Kidney (tissue), 14 donors: ENCODE data around the gene EIF1AY. TPM values are rescaled to one million over a fixed set of nuclear protein-coding genes. Genes with fewer than 3 reads are reported as not detected.

Source experiments
- DNase-seq, 5 donors: peaks; one replicate each; pipeline ENCODE4 v3.0.0-alpha.2; 2013 to 2020
- FAIRE-seq: peaks from 2 replicates; lab custom pipeline; 2012; peaks lifted over from hg19 to GRCh38; lab: Jason Lieb, UNC
- H3K27ac ChIP-seq, 2 donors: one replicate each; pipeline ENCODE4 v1.7.0; 2013; ENCODE audit warnings: low read depth in 2 of 2, low read length in 2 of 2, inconsistent platforms in 1 of 2
- H3K27me3 ChIP-seq: one replicate; pipeline ENCODE4 v1.7.1; 2013; ENCODE audit warnings: low read length, inconsistent platforms; ENCODE audit not compliant: control insufficient read depth, insufficient read depth
- H3K36me3 ChIP-seq, 3 donors: one replicate each; pipeline versions ENCODE4 v1.7.0 to v1.7.1; 2013; ENCODE audit warnings: low read length in 3 of 3, control low read depth in 1 of 3, inconsistent platforms in 1 of 3; ENCODE audit not compliant: insufficient read depth in 3 of 3, control insufficient read depth in 2 of 3
- H3K4me1 ChIP-seq, 3 donors: one replicate each; pipeline versions ENCODE4 v1.7.0 to v1.7.1; 2013; ENCODE audit warnings: low read length in 3 of 3, inconsistent platforms in 1 of 3, low read depth in 1 of 3; ENCODE audit not compliant: control insufficient read depth in 2 of 3, insufficient read depth in 2 of 3
- H3K4me3 ChIP-seq, 3 donors: one replicate each; pipeline versions ENCODE4 v1.7.0 to v1.8.1; 2013; ENCODE audit warnings: low read length in 3 of 3, control low read depth in 1 of 3, inconsistent platforms in 1 of 3
- H3K9ac ChIP-seq, 3 donors: one replicate each; pipeline versions ENCODE4 v1.7.0 to v1.7.1; 2013; ENCODE audit warnings: low read length in 3 of 3, control low read depth in 1 of 3, inconsistent platforms in 1 of 3
- H3K9me3 ChIP-seq, 3 donors: one replicate each; pipeline versions ENCODE4 v1.7.0 to v1.7.1; 2013; ENCODE audit warnings: low read length in 3 of 3, control low read depth in 1 of 3, inconsistent platforms in 1 of 3; ENCODE audit not compliant: control insufficient read depth in 2 of 3, insufficient read depth in 1 of 3
- intact Hi-C: fragments of 100-400 bp; cut with DNase I; formaldehyde crosslinking; loops from one replicate; pipeline ENCODE4 v1.11.1; 2022
- polyA plus RNA-seq: library from polyadenylated mRNA; stranded (reverse); fragments of 350-450 nt; fragmentation: Illumina TruSeq; extraction: RNeasy Lipid Tissue Mini Kit (QIAGEN cat#74804); gene quantifications from one replicate; pipeline ENCODE4 v1.2.3, GENCODE V29; 2014; ENCODE audit warnings: low read depth, low replicate concordance; ENCODE audit not compliant: insufficient read depth
- total RNA-seq: library from RNA; stranded (reverse); fragmentation: NEBNext Ultra II Directional; extraction: Animal tissue kit (Norgen Biotek cat#: 25700); gene quantifications from one replicate; pipeline ENCODE4 v1.2.1, GENCODE V29; 2021
- TF ChIP-seq, protein P1 (sequence below): IDR thresholded peaks from 3 replicates; pipeline ENCODE4 v1.5.1; 2012; ENCODE audit warnings: mild to moderate bottlenecking, moderate library complexity, borderline replicate concordance; ENCODE audit not compliant: insufficient read depth; ENCODE audit errors: extremely low read depth
- donor health status: control.
- donor health status: control.
- donor health status: control.
- donor health status: control.
- donor health status: control.
- donor health status: DM: yes; HTN: yes; CAD: no.
- donor health status: Normal renal cell carcinoma (clear cell type).

The EIF1AY gene
- total and polyA plus RNA-seq, 2 donors from 2014 or later: 71.3 TPM; not detected in 1

DNA sequence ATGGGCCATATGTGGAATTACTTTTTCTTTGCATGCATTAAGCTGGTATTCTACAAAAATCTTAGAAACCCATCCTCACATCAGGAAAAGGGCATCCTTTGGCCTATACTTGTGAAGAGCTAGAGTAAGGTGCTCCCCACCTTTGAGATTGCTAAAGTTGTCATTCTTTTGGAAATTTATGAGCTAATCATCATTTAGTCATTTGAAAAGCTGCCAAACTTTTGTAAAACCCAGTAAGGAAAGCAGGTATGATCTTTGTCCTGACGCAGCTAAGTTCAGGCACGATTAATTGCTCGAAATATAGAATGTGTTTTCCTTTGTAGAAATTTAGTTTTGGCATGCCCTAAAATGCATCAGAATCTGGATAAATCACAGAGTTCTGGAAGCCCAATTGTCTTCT is 2.6 kb downstream of the EIF1AY start:
- H3K9me3 ChIP-seq: no peaks in the 10 kb centered on the region
- no peaks in the 10 kb centered on the region for H3K4me1 ChIP-seq
- no peak overlapping the region for H3K27ac ChIP-seq
- TF ChIP-seq, protein P1, sequence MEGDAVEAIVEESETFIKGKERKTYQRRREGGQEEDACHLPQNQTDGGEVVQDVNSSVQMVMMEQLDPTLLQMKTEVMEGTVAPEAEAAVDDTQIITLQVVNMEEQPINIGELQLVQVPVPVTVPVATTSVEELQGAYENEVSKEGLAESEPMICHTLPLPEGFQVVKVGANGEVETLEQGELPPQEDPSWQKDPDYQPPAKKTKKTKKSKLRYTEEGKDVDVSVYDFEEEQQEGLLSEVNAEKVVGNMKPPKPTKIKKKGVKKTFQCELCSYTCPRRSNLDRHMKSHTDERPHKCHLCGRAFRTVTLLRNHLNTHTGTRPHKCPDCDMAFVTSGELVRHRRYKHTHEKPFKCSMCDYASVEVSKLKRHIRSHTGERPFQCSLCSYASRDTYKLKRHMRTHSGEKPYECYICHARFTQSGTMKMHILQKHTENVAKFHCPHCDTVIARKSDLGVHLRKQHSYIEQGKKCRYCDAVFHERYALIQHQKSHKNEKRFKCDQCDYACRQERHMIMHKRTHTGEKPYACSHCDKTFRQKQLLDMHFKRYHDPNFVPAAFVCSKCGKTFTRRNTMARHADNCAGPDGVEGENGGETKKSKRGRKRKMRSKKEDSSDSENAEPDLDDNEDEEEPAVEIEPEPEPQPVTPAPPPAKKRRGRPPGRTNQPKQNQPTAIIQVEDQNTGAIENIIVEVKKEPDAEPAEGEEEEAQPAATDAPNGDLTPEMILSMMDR: no peak
- no peak overlapping the region for H3K9ac ChIP-seq
- no peaks in the 10 kb centered on the region for H3K36me3 ChIP-seq
- intact Hi-C loops: no loop called here
- H3K4me3 ChIP-seq: no peak overlapping the region
- DNase-seq: no peak
- FAIRE-seq: no peak
- no peaks in the 10 kb centered on the region for H3K27me3 ChIP-seq

DNA sequence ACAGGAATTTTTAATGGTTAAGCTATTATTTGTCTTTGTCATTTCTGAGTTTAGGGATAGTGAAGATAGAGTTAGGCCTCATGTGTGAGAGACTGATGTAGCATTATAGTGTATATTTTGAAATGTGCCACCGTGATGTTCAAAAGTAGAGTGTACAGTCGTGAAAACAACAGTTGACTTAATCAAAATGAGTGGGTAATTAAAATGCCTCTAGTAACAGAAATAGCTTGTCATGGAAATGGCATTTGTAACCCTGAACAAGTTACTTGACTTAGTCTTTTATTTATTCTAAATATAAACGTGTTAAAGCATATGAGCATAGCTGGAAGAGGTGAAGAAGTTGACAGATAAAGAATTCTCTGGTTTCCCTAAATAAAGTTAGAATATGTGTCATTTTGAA is 6.1 kb downstream of the EIF1AY start:
- Histone ChIP-seq H3K4me3 (no peak overlapping the region), H3K9ac (no peak overlapping the region), H3K4me1 (no peaks in the 10 kb centered on the region), H3K36me3 (no peaks in the 10 kb centered on the region), H3K27me3 (no peaks in the 10 kb centered on the region), H3K9me3 (no peaks in the 10 kb centered on the region), H3K27ac (no peak overlapping the region)
- TF ChIP-seq, protein P1: no peak
- intact Hi-C loops: no loop called here
- DNase-seq: no peak
- no peak for FAIRE-seq

DNA sequence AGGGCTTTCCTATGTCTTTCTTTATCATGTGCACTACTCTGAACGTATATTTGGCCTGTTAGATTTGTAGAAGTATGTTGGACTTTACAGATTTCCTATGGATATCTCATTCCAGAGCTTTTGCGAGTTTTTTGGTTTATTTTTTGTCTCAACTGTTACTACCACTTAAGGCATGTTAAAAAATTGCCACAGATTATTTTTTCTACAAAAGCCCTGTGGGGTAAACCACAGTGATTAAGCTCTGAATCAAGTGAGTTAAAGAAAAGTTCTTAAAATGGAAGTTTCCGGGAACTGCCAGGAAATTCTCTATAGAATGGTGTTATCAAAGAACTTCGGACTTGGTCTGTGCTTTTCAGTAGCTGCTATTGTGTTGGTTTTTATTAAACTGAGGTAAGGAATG is 10.6 kb downstream of the EIF1AY start:
- Histone ChIP-seq H3K27me3 (no peaks in the 10 kb centered on the region), H3K4me3 (no peak overlapping the region), H3K27ac (no peak overlapping the region), H3K9me3 (no peaks in the 10 kb centered on the region), H3K36me3 (peaks cover 0 to 6% (median 0%) of the 10 kb centered on the region in 3 donors), H3K9ac (no peak overlapping the region), H3K4me1 (no peaks in the 10 kb centered on the region)
- no peak for FAIRE-seq
- TF ChIP-seq, protein P1: no peak
- intact Hi-C loops: no loop called here
- DNase-seq: no peak

Other genes with a start within 250 kb of the EIF1AY start
- gene RPS4Y2, start 180.3 kb downstream of the EIF1AY start, total RNA-seq: not detected
- gene RPS4Y2, start 180.3 kb downstream of the EIF1AY start, polyA plus RNA-seq: not detected